ENCODE data around the gene TACC2.

TACC2 gene

GRCh38 chr10:122084286-122085041 is 95.5 kb downstream of the TACC2 start:
- H3K27me3 ChIP-seq (ENCODE audit: insufficient read depth, low read depth, severe bottlenecking): no peaks in the 10 kb centered on the region
- no peak for TF ChIP-seq CTCF (IDR thresholded peaks at IDR 0.05; ENCODE audit: low read depth, low read length)
- no peaks in the 10 kb centered on the region for H3K9me3 ChIP-seq (ENCODE audit: severe bottlenecking)
- H3K27ac ChIP-seq: no peak overlapping the region
- H3K36me3 ChIP-seq: no peaks in the 10 kb centered on the region
- no peak for DNase-seq
- H3K4me3 ChIP-seq (ENCODE audit: low read depth, low read length): no peak overlapping the region

GRCh38 chr10:122085423-122085911 is 96.5 kb downstream of the TACC2 start:
- H3K36me3 ChIP-seq: no peaks in the 10 kb centered on the region
- no peak overlapping the region for H3K27ac ChIP-seq
- DNase-seq: no peak
- no peak overlapping the region for H3K4me3 ChIP-seq (ENCODE audit: low read depth, low read length)
- H3K9me3 ChIP-seq (ENCODE audit: severe bottlenecking): no peaks in the 10 kb centered on the region
- H3K27me3 ChIP-seq (ENCODE audit: insufficient read depth, low read depth, severe bottlenecking): no peaks in the 10 kb centered on the region
- TF ChIP-seq CTCF (IDR thresholded peaks at IDR 0.05; ENCODE audit: low read depth, low read length): no peak

- Histone ChIP-seq H3K27ac (no peak overlapping the region), H3K27me3 (ENCODE audit: insufficient read depth, low read depth, severe bottlenecking) (no peaks in the 10 kb centered on the region), H3K9me3 (ENCODE audit: severe bottlenecking) (no peaks in the 10 kb centered on the region), H3K36me3 (no peaks in the 10 kb centered on the region), H3K4me3 (ENCODE audit: low read depth, low read length) (no peak overlapping the region)
- DNase-seq: no peak
- no peak for TF ChIP-seq CTCF (IDR thresholded peaks at IDR 0.05; ENCODE audit: low read depth, low read length)
Measured at GRCh38 chr10:122086416-122087240, 97.7 kb downstream of the TACC2 start.

GRCh38 chr10:122087436-122087835 is 98.5 kb downstream of the TACC2 start:
- Histone ChIP-seq H3K27ac (no peak overlapping the region), H3K4me3 (ENCODE audit: low read depth, low read length) (no peak overlapping the region), H3K27me3 (ENCODE audit: insufficient read depth, low read depth, severe bottlenecking) (no peaks in the 10 kb centered on the region)

GRCh38 chr10:122089311-122090017 is 100.5 kb downstream of the TACC2 start:
- DNase-seq: no peak
- peak; percentile 13; the same call in 1 of the 2 replicates for TF ChIP-seq CTCF (IDR thresholded peaks at IDR 0.05; ENCODE audit: low read depth, low read length)
- Histone ChIP-seq H3K36me3 (no peaks in the 10 kb centered on the region), H3K27me3 (ENCODE audit: insufficient read depth, low read depth, severe bottlenecking) (no peaks in the 10 kb centered on the region), H3K27ac (no peak overlapping the region), H3K9me3 (ENCODE audit: severe bottlenecking) (no peaks in the 10 kb centered on the region), H3K4me3 (ENCODE audit: low read depth, low read length) (no peak overlapping the region)

More at GRCh38 chr10:122087436-122087835, 98.5 kb downstream of the TACC2 start:
- no peak for DNase-seq
- no peaks in the 10 kb centered on the region for H3K36me3 ChIP-seq
- no peaks in the 10 kb centered on the region for H3K9me3 ChIP-seq (ENCODE audit: severe bottlenecking)
- TF ChIP-seq CTCF (IDR thresholded peaks at IDR 0.05; ENCODE audit: low read depth, low read length): no peak
